SK-N-SH (cell line): ENCODE results near the gene SLIT1.

Experiments used
- CHD2 ChIP-seq: fragments of 150-350 bp; IDR thresholded peaks from 2 replicates; pipeline ENCODE4 v1.6.1; 2018; ENCODE audit warnings: low read length; ENCODE audit not compliant: partially characterized antibody
- CTCF ChIP-seq: fragments of 200-600 bp; sonication (generic); IDR thresholded peaks from 2 replicates; pipeline ENCODE4 v1.6.1; 2017; ENCODE audit warnings: antibody characterized with exemption, mild to moderate bottlenecking, moderate library complexity
- ELF1 ChIP-seq: IDR thresholded peaks from 2 replicates; pipeline ENCODE4 v1.4.0; 2012
- EP300 ChIP-seq, 2 experiments: IDR thresholded peaks; 2 replicates each; pipeline versions ENCODE4 v1.4.0 to v1.6.1; 2012; ENCODE audit warnings: borderline replicate concordance in 1 of 2, low read depth in 1 of 2, low read length in 1 of 2
- GABPA ChIP-seq: IDR thresholded peaks from 2 replicates; pipeline ENCODE4 v1.4.0; 2012; ENCODE audit warnings: low read depth, mild to moderate bottlenecking
- POLR2AphosphoS5 ChIP-seq: IDR thresholded peaks from 2 replicates; pipeline ENCODE4 v1.6.1; 2012; ENCODE audit warnings: low read depth, low read length
- RCOR1 ChIP-seq: fragments of 150-350 bp; IDR thresholded peaks from 2 replicates; pipeline ENCODE4 v1.6.1; 2017; ENCODE audit warnings: antibody characterized with exemption, low read length
- REST ChIP-seq: IDR thresholded peaks from 2 replicates; pipeline ENCODE4 v1.6.1; 2012; ENCODE audit warnings: mild to moderate bottlenecking, low read depth, low read length, moderate library complexity
- RFX5 ChIP-seq: IDR thresholded peaks from 2 replicates; pipeline ENCODE4 v1.6.1; 2012; ENCODE audit warnings: mild to moderate bottlenecking, improper control_type of control experiment, low read length
- YY1 ChIP-seq: IDR thresholded peaks from 2 replicates; pipeline ENCODE4 v1.4.0; 2012; ENCODE audit warnings: low read depth, mild to moderate bottlenecking
- TF ChIP-seq, protein P1 (sequence below): IDR thresholded peaks from 2 replicates; pipeline ENCODE4 v1.4.0; 2012; ENCODE audit warnings: low read depth, borderline replicate concordance

DNA sequence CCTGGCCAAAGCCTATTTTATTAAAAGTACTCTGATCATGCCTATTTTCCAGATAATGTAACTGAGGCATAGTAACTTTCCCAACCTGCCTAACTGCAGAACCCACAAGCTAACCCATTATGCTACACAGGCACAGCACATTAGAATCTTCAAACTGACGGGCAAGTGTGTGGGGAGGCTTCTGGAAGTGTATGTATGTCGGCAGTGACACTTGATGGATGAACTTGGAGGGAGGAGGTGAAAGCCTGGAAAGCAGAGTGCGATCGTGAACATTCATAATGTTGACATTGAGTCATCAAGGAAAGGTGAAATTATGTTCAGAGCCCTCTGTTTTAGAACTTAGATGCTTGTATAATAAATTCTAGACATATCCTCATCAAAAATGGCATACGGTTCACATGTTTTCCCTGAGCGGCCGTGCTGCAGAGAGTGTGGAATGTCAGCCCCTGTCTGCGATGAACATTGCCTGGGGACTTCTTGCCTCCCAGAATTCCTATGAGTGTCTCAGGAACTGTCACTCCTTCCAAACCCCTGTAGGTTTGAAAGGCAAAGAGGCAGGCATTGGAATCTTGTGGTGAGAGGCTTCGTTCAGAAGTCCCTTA is 102.4 kb downstream of the SLIT1 start:
- no peak for TF ChIP-seq RFX5
- no peak for TF ChIP-seq CHD2
- no peak for TF ChIP-seq ELF1
- no peak for TF ChIP-seq EP300 (IDR thresholded peaks at IDR 0.05; ENCODE audit: borderline replicate concordance in 1 of 2, low read depth in 1 of 2, low read length in 1 of 2)
- no peak for TF ChIP-seq REST
- no peak for TF ChIP-seq YY1
- TF ChIP-seq CTCF: no peak
- TF ChIP-seq GABPA: no peak
- no peak for TF ChIP-seq RCOR1
- TF ChIP-seq, protein P1, sequence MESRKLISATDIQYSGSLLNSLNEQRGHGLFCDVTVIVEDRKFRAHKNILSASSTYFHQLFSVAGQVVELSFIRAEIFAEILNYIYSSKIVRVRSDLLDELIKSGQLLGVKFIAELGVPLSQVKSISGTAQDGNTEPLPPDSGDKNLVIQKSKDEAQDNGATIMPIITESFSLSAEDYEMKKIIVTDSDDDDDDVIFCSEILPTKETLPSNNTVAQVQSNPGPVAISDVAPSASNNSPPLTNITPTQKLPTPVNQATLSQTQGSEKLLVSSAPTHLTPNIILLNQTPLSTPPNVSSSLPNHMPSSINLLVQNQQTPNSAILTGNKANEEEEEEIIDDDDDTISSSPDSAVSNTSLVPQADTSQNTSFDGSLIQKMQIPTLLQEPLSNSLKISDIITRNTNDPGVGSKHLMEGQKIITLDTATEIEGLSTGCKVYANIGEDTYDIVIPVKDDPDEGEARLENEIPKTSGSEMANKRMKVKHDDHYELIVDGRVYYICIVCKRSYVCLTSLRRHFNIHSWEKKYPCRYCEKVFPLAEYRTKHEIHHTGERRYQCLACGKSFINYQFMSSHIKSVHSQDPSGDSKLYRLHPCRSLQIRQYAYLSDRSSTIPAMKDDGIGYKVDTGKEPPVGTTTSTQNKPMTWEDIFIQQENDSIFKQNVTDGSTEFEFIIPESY: no peak
- TF ChIP-seq POLR2AphosphoS5: no peak
